Measurements from ENCODE around the gene CD22. TPM values are rescaled to one million over a fixed set of nuclear protein-coding genes. Genes with fewer than 3 reads are reported as not detected.

Gene CD22
- total and polyA plus RNA-seq, 7 experiments from 2014 or later, result 0.70 to 23.9 (median 1.5) TPM

DNA sequence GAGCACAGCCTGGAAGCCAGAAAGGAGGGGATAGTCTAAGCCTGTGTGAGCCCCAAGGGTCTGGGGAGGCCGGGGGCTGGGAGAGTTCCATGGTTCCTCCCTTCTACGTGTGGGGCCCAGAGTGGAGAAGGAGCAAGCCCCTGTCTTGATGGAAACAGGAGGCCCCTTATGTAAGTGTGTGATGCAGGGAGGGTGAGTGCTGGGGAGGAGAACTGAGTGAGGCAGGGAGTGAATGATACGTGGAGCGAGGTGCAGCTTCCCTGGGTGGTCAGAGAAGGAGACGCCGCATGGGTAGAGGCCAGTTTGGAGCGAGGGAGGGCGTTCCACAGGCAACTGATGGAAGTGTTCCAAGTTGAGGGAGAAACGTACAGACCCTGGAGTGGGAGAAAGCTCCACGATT lies 21.1 kb upstream of the CD22 start:
- Histone ChIP-seq H3K27me3 (ENCODE audit: control insufficient read depth in 2 of 2, insufficient read depth in 2 of 2, low read length in 2 of 2) (no peaks in the 10 kb centered on the region), H3K4me1 (ENCODE audit: control insufficient read depth in 2 of 2, insufficient read depth in 2 of 2, low read length in 2 of 2) (no peaks in the 10 kb centered on the region), H3K27ac (ENCODE audit: low read depth, low read length) (no peak overlapping the region), H3K36me3 (ENCODE audit: control insufficient read depth in 2 of 3, insufficient read depth in 3 of 3, low read length in 3 of 3) (no peaks in the 10 kb centered on the region), H3K4me3 (ENCODE audit: low read length) (no peak overlapping the region), H3K9me3 (ENCODE audit: control insufficient read depth in 2 of 3, low read length in 3 of 3) (no peaks in the 10 kb centered on the region)
- peak overlapping the region in 1 of 9 donors; percentile 56 for H3K27ac Mint-ChIP-seq
- ChIA-PET CTCF (interaction anchor here (0.6 kb wide), 1 partner anchor 512 kb away, joined by 3 read pairs; no protein-coding TSS in a partner anchor), POLR2A (interaction anchor here (0.9 kb wide), 1 partner anchor 13 kb away, joined by 3 read pairs; no protein-coding TSS in a partner anchor)
- intact Hi-C loops (cut with micrococcal nuclease), result no loop called here
- H3K4me3 Mint-ChIP-seq, result no peak overlapping the region
- no peak for ATAC-seq
- H3K9me3 Mint-ChIP-seq, result no peaks in the 10 kb centered on the region
- peaks cover 0 to 4% (median 0%) of the 10 kb centered on the region in 5 donors for H3K27me3 Mint-ChIP-seq
- DNase-seq, result no peak
- H3K4me1 Mint-ChIP-seq, result peaks cover 0 to 2% (median 0%) of the 10 kb centered on the region in 7 donors
- no peaks in the 10 kb centered on the region for H3K36me3 Mint-ChIP-seq

DNA sequence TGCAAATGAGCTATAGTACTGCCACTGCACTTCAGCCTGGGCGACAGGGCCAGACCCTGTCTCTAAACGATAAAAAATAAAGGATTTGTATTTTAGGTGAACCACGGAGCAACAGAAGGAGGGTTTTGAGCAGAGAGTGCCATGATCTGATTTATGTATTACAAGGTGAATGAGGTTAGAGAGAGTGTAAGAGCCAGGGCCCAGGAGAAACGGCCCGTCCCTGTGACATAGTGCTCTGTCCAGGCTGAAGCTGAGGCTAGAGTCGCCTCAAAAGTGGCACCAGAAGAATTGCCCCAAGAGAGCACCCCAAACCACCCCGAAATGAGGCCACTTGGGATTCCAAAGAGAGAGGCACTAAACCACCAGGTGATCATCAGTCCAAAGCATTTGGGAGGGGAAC lies 20.1 kb upstream of the CD22 start:
- H3K4me3 Mint-ChIP-seq, result no peak overlapping the region
- no peak overlapping the region for H3K4me3 ChIP-seq (ENCODE audit: low read length)
- H3K27me3 ChIP-seq (ENCODE audit: control insufficient read depth in 2 of 2, insufficient read depth in 2 of 2, low read length in 2 of 2), result no peaks in the 10 kb centered on the region
- H3K9me3 Mint-ChIP-seq, result no peaks in the 10 kb centered on the region
- no peaks in the 10 kb centered on the region for H3K36me3 ChIP-seq (ENCODE audit: control insufficient read depth in 2 of 3, insufficient read depth in 3 of 3, low read length in 3 of 3)
- H3K27me3 Mint-ChIP-seq, result peaks cover 0 to 4% (median 0%) of the 10 kb centered on the region in 5 donors
- H3K36me3 Mint-ChIP-seq, result no peaks in the 10 kb centered on the region
- peak overlapping the region in 1 of 9 donors; percentile 1 for H3K27ac Mint-ChIP-seq
- no peak for ATAC-seq
- intact Hi-C loops (cut with micrococcal nuclease), result no loop called here
- H3K4me1 ChIP-seq (ENCODE audit: control insufficient read depth in 2 of 2, insufficient read depth in 2 of 2, low read length in 2 of 2), result no peaks in the 10 kb centered on the region
- H3K4me1 Mint-ChIP-seq, result peaks cover 0 to 4% (median 0%) of the 10 kb centered on the region in 7 donors
- ChIA-PET POLR2A (no interaction called here), CTCF (no interaction called here)
- no peaks in the 10 kb centered on the region for H3K9me3 ChIP-seq (ENCODE audit: control insufficient read depth in 2 of 3, low read length in 3 of 3)
- H3K27ac ChIP-seq (ENCODE audit: low read depth, low read length), result no peak overlapping the region
- no peak for DNase-seq

DNA sequence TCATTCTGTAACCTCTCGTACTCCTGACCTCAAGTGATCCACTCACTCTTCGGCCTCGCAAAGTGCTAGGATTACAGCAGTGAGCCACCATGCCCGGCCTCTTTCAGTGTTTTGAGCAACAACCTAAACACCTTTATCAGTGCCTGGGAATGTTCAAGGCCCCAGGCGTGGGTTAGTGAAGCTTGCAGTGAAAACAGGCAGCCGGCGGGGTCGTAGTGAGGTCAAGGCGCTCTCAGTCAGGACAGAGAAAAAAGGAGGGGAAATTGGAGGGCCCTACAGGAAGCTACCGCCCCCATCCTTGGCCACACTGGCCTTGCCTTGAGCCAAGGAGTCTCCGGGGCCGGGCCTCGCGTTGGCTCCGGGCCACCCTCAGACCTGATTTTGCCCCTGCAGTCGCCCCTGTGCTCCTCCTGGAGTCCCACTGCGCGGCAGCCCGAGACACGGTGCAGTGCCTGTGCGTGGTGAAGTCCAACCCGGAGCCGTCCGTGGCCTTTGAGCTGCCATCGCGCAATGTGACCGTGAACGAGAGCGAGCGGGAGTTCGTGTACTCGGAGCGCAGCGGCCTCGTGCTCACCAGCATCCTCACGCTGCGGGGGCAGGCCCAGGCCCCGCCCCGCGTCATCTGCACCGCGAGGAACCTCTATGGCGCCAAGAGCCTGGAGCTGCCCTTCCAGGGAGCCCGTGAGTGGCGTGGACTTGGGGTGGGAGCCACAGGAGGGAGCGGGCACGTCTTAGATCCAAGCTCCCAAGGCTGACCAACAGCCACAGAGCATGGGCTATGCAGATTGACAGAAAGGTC lies 19.3 kb upstream of the CD22 start:
- no peak for DNase-seq
- ChIA-PET POLR2A (no interaction called here), CTCF (no interaction called here)

GRCh38 chr19:35310331-35310730 lies 18.7 kb upstream of the CD22 start:
- ATAC-seq (no peak), DNase-seq (no peak)
- H3K4me3 Mint-ChIP-seq, result no peak overlapping the region
- no peaks in the 10 kb centered on the region for H3K4me1 ChIP-seq (ENCODE audit: control insufficient read depth in 2 of 2, insufficient read depth in 2 of 2, low read length in 2 of 2)
- H3K4me1 Mint-ChIP-seq, result peaks cover 0 to 6% (median 0%) of the 10 kb centered on the region in 7 donors
- no peaks in the 10 kb centered on the region for H3K36me3 ChIP-seq (ENCODE audit: control insufficient read depth in 2 of 3, insufficient read depth in 3 of 3, low read length in 3 of 3)
- peaks cover 0 to 4% (median 0%) of the 10 kb centered on the region in 5 donors for H3K27me3 Mint-ChIP-seq
- CTCF ChIA-PET, result no interaction called here
- no peak overlapping the region for H3K27ac Mint-ChIP-seq
- intact Hi-C loops (cut with micrococcal nuclease), result no loop called here
- H3K27me3 ChIP-seq (ENCODE audit: control insufficient read depth in 2 of 2, insufficient read depth in 2 of 2, low read length in 2 of 2), result no peaks in the 10 kb centered on the region
- no peaks in the 10 kb centered on the region for H3K36me3 Mint-ChIP-seq
- POLR2A ChIA-PET, result no interaction called here
- H3K27ac ChIP-seq (ENCODE audit: low read depth, low read length), result no peak overlapping the region
- H3K9me3 Mint-ChIP-seq, result no peaks in the 10 kb centered on the region
- no peak overlapping the region for H3K4me3 ChIP-seq (ENCODE audit: low read length)
- no peaks in the 10 kb centered on the region for H3K9me3 ChIP-seq (ENCODE audit: control insufficient read depth in 2 of 3, low read length in 3 of 3)

More for the DNA sequence above, 19.3 kb upstream of the CD22 start:
- no peaks in the 10 kb centered on the region for H3K36me3 ChIP-seq (ENCODE audit: control insufficient read depth in 2 of 3, insufficient read depth in 3 of 3, low read length in 3 of 3)
- H3K4me1 ChIP-seq (ENCODE audit: control insufficient read depth in 2 of 2, insufficient read depth in 2 of 2, low read length in 2 of 2), result no peaks in the 10 kb centered on the region
- no peak overlapping the region for H3K4me3 ChIP-seq (ENCODE audit: low read length)
- H3K27ac ChIP-seq (ENCODE audit: low read depth, low read length), result no peak overlapping the region
- Mint-ChIP-seq H3K4me3 (no peak overlapping the region), H3K36me3 (no peaks in the 10 kb centered on the region), H3K27me3 (peaks cover 0 to 4% (median 0%) of the 10 kb centered on the region in 5 donors), H3K27ac (no peak overlapping the region), H3K9me3 (no peaks in the 10 kb centered on the region), H3K4me1 (peaks cover 0 to 5% (median 0%) of the 10 kb centered on the region in 7 donors)
- no peaks in the 10 kb centered on the region for H3K27me3 ChIP-seq (ENCODE audit: control insufficient read depth in 2 of 2, insufficient read depth in 2 of 2, low read length in 2 of 2)
- no peaks in the 10 kb centered on the region for H3K9me3 ChIP-seq (ENCODE audit: control insufficient read depth in 2 of 3, low read length in 3 of 3)
- intact Hi-C loops (cut with micrococcal nuclease), result no loop called here
- no peak for ATAC-seq

- no peaks in the 10 kb centered on the region for H3K9me3 Mint-ChIP-seq
- ATAC-seq (no peak), DNase-seq (no peak)
- Histone ChIP-seq H3K27ac (ENCODE audit: low read depth, low read length) (no peak overlapping the region), H3K36me3 (ENCODE audit: control insufficient read depth in 2 of 3, insufficient read depth in 3 of 3, low read length in 3 of 3) (no peaks in the 10 kb centered on the region), H3K4me1 (ENCODE audit: control insufficient read depth in 2 of 2, insufficient read depth in 2 of 2, low read length in 2 of 2) (no peaks in the 10 kb centered on the region), H3K27me3 (ENCODE audit: control insufficient read depth in 2 of 2, insufficient read depth in 2 of 2, low read length in 2 of 2) (no peaks in the 10 kb centered on the region), H3K9me3 (ENCODE audit: control insufficient read depth in 2 of 3, low read length in 3 of 3) (no peaks in the 10 kb centered on the region), H3K4me3 (ENCODE audit: low read length) (no peak overlapping the region)
- no peak overlapping the region for H3K27ac Mint-ChIP-seq
- intact Hi-C loops (cut with micrococcal nuclease), result no loop called here
- no peaks in the 10 kb centered on the region for H3K36me3 Mint-ChIP-seq
- H3K4me3 Mint-ChIP-seq, result no peak overlapping the region
- POLR2A ChIA-PET, result no interaction called here
- peaks cover 0 to 6% (median 0%) of the 10 kb centered on the region in 7 donors for H3K4me1 Mint-ChIP-seq
- peaks cover 0 to 4% (median 0%) of the 10 kb centered on the region in 5 donors for H3K27me3 Mint-ChIP-seq
- CTCF ChIA-PET, result no interaction called here
These were observed 18.0 kb upstream of the CD22 start for GRCh38 chr19:35310811-35311465.

DNA sequence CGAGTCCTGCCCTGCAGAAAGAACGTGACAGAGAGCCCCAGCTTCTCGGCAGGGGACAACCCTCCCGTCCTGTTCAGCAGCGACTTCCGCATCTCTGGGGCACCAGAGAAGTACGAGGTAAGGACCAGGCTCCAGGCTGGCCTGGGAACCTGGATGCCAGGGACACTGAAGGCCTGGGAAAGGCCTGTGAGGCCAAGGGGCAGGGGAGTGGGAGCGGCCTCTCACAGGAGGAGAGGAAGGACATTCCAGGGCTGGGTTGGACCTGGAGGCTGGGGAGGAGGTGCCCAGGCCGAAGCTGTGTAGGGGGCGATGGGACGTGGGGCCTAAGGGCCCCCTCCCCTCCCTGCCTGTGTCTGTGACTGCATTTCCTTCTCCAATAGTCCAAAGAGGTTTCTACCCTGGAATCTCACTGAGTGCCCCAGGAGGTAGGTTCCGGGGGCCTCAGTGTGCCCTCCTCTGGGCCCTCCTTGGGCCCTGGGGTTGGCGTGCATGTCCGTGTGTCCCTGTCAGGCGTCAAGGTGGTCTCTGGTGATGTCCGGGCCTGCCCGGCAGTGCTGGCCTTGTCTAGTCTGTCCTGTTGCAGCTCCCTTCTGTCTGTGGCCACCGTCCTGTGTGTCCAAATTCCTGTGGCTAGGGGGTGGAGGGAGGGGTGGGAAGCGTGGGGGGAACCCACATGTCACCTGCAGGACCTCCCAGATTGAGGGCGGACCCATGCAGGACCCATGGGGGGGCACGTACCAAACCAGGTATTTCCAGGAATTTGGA lies 16.9 kb upstream of the CD22 start:
- Histone ChIP-seq H3K9me3 (ENCODE audit: control insufficient read depth in 2 of 3, low read length in 3 of 3) (no peaks in the 10 kb centered on the region), H3K36me3 (ENCODE audit: control insufficient read depth in 2 of 3, insufficient read depth in 3 of 3, low read length in 3 of 3) (no peaks in the 10 kb centered on the region), H3K27me3 (ENCODE audit: control insufficient read depth in 2 of 2, insufficient read depth in 2 of 2, low read length in 2 of 2) (no peaks in the 10 kb centered on the region), H3K27ac (ENCODE audit: low read depth, low read length) (no peak overlapping the region), H3K4me1 (ENCODE audit: control insufficient read depth in 2 of 2, insufficient read depth in 2 of 2, low read length in 2 of 2) (no peaks in the 10 kb centered on the region), H3K4me3 (ENCODE audit: low read length) (no peak overlapping the region)
- H3K9me3 Mint-ChIP-seq, result no peaks in the 10 kb centered on the region
- ATAC-seq (no peak), DNase-seq (no peak)
- peaks cover 0 to 4% (median 0%) of the 10 kb centered on the region in 5 donors for H3K27me3 Mint-ChIP-seq
- no peaks in the 10 kb centered on the region for H3K36me3 Mint-ChIP-seq
- CTCF ChIA-PET, result no interaction called here
- POLR2A ChIA-PET, result no interaction called here
- intact Hi-C loops (cut with micrococcal nuclease), result no loop called here
- no peak overlapping the region for H3K27ac Mint-ChIP-seq
- no peak overlapping the region for H3K4me3 Mint-ChIP-seq
- peaks cover 0 to 6% (median 0%) of the 10 kb centered on the region in 7 donors for H3K4me1 Mint-ChIP-seq

All from naive thymus-derived CD4-positive, alpha-beta T cell (primary cell).